Stimulated activated naive CD8-positive, alpha-beta T cell treated with anti-CD3 and anti-CD28 coated beads, Interleukin-15, Interleukin-2, amounts not matched to agents 100 U/mL and 50 U/mL, for 24 hours (primary cell): ENCODE results near the gene AMZ1.
A peak's percentile ranks its signal among the peaks of the same experiment; 100 is the strongest.
"Not testable (repeated sequence)": the region's sequence is repeated elsewhere in the genome, so short reads cannot be mapped to it uniquely, and the experiment has no call there.

ENCODE experiments used
- ATAC-seq: fragments of 150-1000 bp; cut with Tn5 transposase; one replicate; pipeline ENCODE4 v1.10.0; 2021
- DNase-seq: peaks from one replicate; pipeline ENCODE4 v3.0.0; 2021

AMZ1 gene

DNA sequence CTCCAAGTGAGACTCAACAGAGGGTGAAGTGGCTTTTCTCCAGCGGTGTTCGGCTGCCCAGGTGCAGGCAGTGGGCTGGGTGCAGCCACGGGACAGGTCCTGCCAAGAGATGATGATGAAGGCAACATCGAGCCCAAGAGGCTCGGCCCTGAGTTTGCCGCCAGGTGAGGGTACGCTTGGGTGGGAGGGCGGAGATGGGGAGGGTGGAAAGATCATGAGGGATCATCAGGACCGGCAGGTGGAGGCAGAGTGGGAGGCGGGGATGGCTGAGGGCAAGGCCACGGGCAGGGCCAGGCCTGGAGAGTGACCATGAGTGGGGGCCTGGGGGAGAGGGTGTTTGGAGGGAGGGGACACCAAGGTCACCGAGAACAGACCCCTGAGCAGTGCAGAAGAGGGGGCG lies 17.8 kb upstream of the AMZ1 start:
- DNase-seq, result no peak
- ATAC-seq, result no peak

DNA sequence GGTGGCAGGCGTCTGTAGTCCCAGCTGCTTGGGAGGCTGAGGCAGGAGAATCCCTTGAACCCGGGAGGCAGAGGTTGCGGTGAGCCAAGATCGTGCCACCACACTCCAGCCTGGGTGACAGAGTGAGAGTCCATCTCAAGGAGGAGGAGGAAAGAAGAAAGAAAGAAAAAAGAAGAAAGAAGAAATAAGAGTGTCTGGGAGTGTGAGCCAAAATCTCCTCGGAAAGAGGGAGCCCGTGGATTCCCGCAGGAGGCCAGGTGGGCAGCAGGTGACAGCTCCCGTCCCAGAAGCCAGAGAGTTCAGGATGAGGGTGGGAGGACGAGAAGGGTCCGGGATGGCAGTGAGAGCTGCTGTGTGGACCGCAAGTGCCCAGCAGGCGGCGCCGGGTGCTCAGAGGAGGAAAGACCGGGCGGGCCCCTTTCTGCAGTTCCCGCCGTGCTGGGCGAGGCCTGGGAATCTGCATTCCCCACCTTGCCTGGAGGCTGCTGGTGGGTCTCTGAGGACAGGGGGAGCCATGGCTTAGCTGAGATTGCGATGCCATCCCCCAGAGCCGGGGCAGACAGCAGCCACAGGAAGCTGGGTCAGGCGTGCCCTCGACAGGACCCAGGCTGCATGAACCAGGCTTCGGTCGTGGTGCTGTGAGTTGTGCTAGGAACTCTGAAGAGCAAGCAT lies 17.1 kb upstream of the AMZ1 start:
- DNase-seq (peak; percentile 83), ATAC-seq (peak; percentile 87)

- ATAC-seq, DNase-seq: not testable (repeated sequence)
These were observed 14.8 kb upstream of the AMZ1 start for GRCh38 chr7:2673214-2673613.

- ATAC-seq, result no peak
- DNase-seq, result no peak
These were observed 14.1 kb upstream of the AMZ1 start for GRCh38 chr7:2673934-2674333.

DNA sequence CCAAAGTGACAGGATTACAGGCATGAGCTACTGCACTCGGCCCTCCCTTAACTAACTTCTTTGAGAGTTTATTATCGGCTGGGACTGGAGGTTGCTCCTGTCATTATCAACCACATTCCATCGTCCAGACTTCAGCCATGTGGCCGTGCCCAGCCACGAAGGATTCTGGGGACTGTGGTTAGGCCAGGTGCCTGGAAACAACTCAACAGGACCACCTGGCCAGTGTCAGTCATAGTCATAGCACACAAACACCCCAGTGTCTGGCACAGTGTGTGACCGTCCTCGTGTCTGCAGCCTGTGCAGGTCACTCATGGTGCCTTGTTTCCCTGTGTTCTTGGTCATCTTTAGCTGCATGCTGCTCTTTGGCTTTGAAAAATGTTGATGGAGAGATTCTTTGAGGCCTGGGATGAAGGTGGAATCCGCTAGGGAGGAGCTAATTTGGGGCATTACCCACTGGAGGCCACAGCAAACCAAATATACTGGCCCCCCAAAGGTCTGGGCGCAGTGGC lies 12.7 kb upstream of the AMZ1 start:
- ATAC-seq (no peak), DNase-seq (no peak)

GRCh38 chr7:2676576-2676975 lies 11.4 kb upstream of the AMZ1 start:
- DNase-seq, ATAC-seq: not testable (repeated sequence)

- ATAC-seq, DNase-seq: not testable (repeated sequence)
These were observed 9.5 kb upstream of the AMZ1 start for GRCh38 chr7:2678454-2678853.

GRCh38 chr7:2679135-2680127 lies 8.6 kb upstream of the AMZ1 start:
- DNase-seq, ATAC-seq: not testable (repeated sequence)

DNA sequence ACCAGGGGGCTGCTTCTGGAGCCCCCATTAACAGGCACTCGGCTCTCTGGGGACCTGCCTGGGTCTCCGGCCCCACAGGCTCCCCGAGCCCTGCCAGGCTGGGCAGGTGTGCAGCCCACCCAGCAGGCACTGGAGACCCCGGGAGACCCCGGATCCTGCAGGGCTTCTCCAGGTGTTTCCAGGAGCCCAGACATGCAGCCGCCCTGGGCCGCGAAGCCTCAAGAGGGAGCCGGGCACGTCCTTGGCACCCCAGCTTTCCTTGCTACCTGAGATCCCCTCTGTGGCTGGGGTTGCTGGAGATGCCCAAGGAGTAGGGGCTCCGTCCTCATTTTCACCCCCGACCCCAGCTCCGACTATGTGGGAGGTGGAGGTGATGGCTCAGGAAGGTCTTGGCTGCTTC lies 7.7 kb upstream of the AMZ1 start:
- no peak for DNase-seq
- no peak for ATAC-seq

DNA sequence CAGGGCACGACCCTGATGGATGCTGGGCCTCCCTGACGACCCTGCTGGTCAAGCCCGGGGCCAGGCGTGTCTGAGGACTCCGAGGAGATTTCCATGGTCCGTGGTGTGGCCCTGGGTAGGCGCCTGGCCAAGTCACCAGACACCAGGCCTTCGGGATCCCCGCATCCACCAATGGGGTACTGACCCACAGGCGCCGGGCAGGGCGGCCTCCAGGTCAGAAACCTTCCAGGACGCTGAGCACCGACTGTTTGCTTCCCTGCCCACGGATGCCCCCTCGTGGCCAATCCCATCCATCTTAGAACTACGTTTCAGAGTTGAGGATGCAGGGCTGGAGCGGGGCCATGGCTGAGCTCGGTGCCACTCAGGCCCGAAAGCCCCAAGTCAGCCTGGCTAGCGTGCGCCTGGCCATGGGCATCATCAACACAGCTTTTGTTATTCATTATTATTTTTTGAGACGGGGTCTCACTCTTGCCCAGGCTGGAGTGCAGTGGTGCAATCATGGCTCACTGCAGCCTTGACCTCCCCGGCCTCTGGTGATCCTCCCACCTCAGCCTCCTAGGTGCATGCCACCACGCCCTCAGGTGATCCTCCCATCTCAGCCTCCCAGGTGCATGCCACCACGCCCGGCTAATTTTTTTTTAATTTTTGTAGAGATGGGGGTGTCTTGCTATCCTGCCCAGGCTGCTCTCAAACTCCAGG lies 7.1 kb upstream of the AMZ1 start:
- ATAC-seq (peak; percentile 65), DNase-seq (peak; percentile 74)

DNA sequence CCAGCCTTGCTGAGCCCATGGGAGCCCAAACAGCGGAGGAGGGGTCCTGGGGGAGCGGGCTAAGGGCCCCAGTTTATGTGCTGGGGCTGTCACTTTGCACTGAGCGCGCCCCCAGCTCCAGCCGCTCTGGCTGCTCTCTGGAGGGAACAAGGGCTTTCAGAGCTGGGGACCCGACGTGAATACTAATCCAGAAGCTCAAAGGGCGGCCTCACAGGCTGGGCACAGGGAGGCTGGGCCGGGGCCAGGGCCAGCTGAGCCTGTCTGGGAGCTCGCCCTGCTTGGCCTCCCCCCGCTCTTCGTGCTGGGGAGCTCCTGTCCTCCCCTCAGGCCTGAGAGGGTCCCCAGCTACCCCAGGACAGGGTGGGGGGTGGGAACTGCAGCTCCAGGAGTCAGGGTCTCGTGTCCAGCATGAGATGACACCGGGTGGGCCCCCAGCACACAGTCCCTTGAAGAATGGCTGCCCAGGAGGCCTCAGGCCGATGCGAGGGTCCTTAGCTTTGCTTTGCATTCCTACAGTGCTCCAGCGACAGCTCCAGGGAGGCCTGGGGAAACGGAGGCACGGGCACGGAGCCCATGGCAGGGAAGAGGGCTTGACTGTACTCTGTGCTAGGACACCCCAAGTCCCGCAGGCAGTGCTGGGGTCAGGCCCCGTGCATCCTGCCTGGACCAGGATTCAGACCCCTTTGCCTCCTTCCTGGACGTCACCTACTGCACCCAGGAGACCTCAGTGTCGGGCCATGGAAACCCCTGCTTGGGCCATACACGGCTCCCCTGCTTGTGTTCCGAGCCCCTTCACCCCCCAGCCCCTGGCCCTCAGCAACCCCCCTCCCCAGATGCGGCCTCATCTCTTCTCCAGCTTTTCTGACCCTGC lies 5.8 kb upstream of the AMZ1 start:
- no peak for ATAC-seq
- no peak for DNase-seq

GRCh38 chr7:2684501-2684900 lies 3.5 kb upstream of the AMZ1 start:
- DNase-seq, result no peak
- ATAC-seq, result no peak

GRCh38 chr7:2686101-2686500 lies 1.9 kb upstream of the AMZ1 start:
- no peak for DNase-seq
- no peak for ATAC-seq

DNA sequence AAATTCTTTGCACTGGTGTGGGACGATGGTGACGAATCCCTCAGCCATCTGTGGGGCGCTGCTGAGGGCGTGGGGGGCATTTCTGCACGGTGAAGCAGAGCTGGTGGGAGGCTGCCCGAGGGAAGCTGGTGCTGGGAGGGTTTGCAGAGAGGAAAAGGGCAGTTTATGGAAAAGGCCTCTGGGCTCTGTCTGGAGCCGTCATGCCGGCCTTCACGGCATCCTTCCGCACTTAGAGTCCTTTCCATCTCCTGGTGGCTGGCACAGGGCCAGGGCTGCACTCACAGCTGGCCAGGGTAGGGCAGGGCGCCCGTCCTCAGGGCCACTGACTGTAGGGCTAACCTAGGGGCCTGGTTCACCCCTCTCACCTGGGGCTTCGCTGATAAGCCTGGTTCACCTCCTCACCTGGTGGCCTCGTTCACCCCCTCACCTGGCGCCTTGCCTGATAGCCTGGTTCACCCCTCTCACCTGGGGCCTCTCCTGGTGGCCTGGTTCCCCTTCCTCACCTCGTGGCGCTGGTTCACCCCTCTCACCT lies 598 bp upstream of the AMZ1 start:
- DNase-seq (no peak), ATAC-seq (no peak)

DNA sequence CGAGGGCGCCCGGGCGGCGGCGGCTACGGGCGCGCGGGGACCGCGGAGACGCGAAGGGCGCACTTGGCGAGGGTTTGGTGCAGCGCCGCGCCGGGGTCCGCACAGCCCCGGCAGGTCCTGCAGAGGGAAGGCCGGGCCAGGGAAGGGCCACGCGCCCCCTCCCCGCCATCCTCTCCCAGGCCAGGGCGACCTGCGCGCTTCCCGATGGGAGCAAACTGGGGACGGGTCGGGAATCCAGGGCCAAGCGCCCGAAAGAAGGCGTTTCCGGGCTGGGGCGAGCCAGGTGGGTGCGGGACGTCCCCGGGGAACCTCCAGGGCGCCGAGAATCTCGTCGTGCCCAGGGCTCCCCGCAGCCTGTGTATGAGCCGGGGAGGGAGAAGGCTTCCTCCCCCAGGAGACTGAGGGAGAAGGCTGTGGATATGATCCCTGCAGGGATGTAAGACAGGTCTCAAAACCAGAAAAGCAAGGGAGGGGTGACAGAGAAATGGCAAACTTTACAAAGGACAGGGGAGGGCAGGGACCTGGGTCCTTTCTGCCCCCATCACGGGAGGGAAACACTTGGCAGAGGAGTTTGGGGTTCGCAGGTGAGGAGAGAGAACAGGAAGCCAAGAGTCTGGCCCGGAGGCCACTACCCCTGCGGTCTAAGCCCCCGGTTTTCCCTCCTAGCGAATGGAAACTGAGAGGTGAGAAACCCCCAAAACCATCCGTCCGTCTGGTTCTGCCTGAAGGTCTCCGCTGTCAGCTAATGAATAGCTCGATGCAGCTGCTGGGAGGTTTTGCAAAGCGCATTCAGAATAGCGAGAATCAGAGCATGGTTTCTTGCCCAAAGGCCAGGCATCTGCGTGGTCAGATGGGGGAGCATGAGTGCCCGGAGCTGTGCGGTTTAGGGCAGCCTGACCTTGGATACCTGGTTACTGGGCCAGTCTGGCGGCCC lies 674 bp downstream of the AMZ1 start:
- peak; percentile 45 for ATAC-seq
- DNase-seq, result peak; percentile 28

DNA sequence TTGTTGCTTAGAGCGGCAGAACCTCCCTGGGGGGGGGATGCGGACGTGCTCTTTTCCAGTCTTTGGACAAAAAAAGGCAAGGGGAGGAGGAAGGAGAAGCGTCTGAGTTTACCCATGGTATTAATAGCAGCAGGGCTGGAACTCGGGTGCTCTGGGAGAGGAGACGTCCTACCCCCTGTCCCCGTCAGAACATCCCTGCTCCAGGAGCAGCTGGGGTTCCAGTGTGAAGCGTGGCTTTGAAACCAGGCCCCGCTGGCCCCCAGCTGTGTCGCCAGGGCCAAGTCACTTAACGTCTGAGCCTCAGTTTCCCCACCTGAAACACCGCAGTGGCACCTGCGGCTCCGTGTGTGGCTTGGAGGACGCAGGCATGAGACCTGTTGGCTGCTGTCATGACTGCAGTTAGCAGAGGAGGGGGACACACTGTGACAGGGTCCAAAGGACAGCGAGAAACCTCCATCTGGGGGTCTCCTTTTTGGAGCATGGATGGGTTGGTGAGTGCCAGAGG lies 1.4 kb downstream of the AMZ1 start:
- ATAC-seq (no peak), DNase-seq (no peak)

DNA sequence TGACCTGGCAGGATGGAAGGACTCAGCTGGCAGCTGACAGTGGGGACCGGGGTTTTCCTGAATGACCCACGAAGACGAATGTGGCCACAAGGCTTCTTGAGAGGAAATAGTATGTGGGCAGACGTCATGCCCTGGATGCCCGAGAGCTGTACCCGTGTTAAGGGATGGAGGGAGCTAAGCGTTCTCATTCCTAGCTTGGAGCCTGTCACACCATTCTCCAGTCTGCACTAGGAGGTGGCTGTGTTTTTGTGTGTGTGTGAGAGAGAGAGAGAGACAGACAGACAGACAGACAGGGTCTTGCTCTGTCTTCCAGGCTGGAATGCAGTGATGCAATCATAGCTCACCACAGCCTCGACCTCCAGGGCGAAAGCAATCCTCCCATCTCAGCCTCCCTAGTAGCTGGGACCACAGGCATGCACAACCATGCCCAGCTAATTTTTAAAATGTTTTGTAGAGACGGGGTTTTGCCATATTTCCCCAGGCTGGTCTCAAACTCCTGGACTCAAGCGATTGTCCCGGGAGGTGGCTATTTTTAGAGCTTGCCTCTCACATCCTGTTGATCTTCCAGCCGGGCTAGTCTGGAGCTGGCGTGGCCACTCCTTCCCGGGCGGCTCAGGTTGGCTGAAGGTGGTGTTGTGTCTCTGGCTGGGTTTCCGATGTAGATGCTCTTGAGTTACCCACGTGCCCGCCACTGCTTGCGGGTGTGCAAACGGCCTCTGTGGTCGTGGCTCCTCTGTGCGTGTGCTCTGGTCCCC lies 2.1 kb downstream of the AMZ1 start:
- DNase-seq (no peak), ATAC-seq (no peak)

GRCh38 chr7:2691011-2691707 lies 3.2 kb downstream of the AMZ1 start:
- DNase-seq (no peak), ATAC-seq (no peak)
